ENCODE data around the gene MED16. TPM values are rescaled to one million over a fixed set of nuclear protein-coding genes. Genes with fewer than 3 reads are reported as not detected.

MED16 gene
- total and polyA plus RNA-seq, 10 donors, result 37.0 to 82.1 (median 52.7) TPM

- H3K27me3 ChIP-seq (replicated peaks in 1 of 7), result no peaks in the 10 kb centered on the region
- H3K9me3 ChIP-seq, result no peaks in the 10 kb centered on the region
- peak overlapping the region; percentile 43 to 90 (median 87) for H3K4me3 ChIP-seq
- peaks cover 1 to 79% (median 40%) of the 10 kb centered on the region in 6 donors for H3K4me1 ChIP-seq
- intact Hi-C loops (cut with DNase I; ENCODE audit: low total_unique reads), result loop anchor here (10.0 kb wide), 1 partner anchor 143 kb away; no protein-coding TSS in a partner anchor
- WGBS, 5 donors, result 2 to 47% (median 16%) methylated on average over 3 to 15 of the region's 15 CpGs
- H3K36me3 ChIP-seq, result peaks cover 0 to 37% (median 11%) of the 10 kb centered on the region in 6 donors
- DNase-seq, result no peak
- TF ChIP-seq POLR2A (IDR thresholded peaks at IDR 0.05), result no peak
- no peak for TF ChIP-seq CTCF (IDR thresholded peaks at IDR 0.05 in 8 of 11, conservative IDR thresholded peaks at IDR 0.05 in 3 of 11)
- no peak for TF ChIP-seq POLR2AphosphoS5 (IDR thresholded peaks at IDR 0.05)
- H3K27ac ChIP-seq, result peak overlapping the region in 7 of 8 donors; percentile 87 to 98 (median 95)
Observed at GRCh38 chr19:927351-927779, 34.4 kb upstream of the MED16 start.

- TF ChIP-seq CTCF (IDR thresholded peaks at IDR 0.05 in 8 of 11, conservative IDR thresholded peaks at IDR 0.05 in 3 of 11), result peak in 1 of 11 experiments; percentile 18
- TF ChIP-seq POLR2A (IDR thresholded peaks at IDR 0.05), result no peak
- peak in 2 of 3 donors; percentile 48 to 62 for TF ChIP-seq POLR2AphosphoS5 (IDR thresholded peaks at IDR 0.05)
- intact Hi-C loops (cut with DNase I; ENCODE audit: low total_unique reads), result loop anchor here (10.0 kb wide), 1 partner anchor 142 kb away; no protein-coding TSS in a partner anchor
- Histone ChIP-seq H3K4me1 (peaks cover 0 to 76% (median 36%) of the 10 kb centered on the region in 6 donors), H3K4me3 (peak overlapping the region; percentile 43 to 90 (median 87)), H3K27me3 (replicated peaks in 1 of 7) (no peaks in the 10 kb centered on the region), H3K36me3 (peaks cover 0 to 31% (median 11%) of the 10 kb centered on the region in 6 donors), H3K27ac (peak overlapping the region; percentile 22 to 98 (median 95)), H3K9me3 (no peaks in the 10 kb centered on the region)
- DNase-seq, result peak; percentile 94
- 1 to 2% (median 1%) methylated on average over 46 to 52 of the region's 52 CpGs for WGBS, 5 donors
Observed at GRCh38 chr19:926589-927350, 33.8 kb upstream of the MED16 start.

- Histone ChIP-seq H3K36me3 (peaks cover 0 to 27% (median 11%) of the 10 kb centered on the region in 6 donors), H3K9me3 (no peaks in the 10 kb centered on the region), H3K27me3 (replicated peaks in 1 of 7) (peaks cover 0 to 3% (median 0%) of the 10 kb centered on the region in 7 donors), H3K27ac (peak overlapping the region; percentile 22 to 98 (median 95)), H3K4me3 (peak overlapping the region; percentile 43 to 90 (median 87)), H3K4me1 (peaks cover 0 to 76% (median 40%) of the 10 kb centered on the region in 6 donors)
- 0 to 1% (median 0%) methylated on average over 9 to 21 of the region's 21 CpGs for WGBS, 5 donors
- intact Hi-C loops (cut with DNase I; ENCODE audit: low total_unique reads), result loop anchor here (10.0 kb wide), 1 partner anchor 141 kb away; no protein-coding TSS in a partner anchor
- TF ChIP-seq CTCF (IDR thresholded peaks at IDR 0.05 in 8 of 11, conservative IDR thresholded peaks at IDR 0.05 in 3 of 11) (no peak), POLR2AphosphoS5 (IDR thresholded peaks at IDR 0.05) (no peak), POLR2A (IDR thresholded peaks at IDR 0.05) (no peak)
- DNase-seq, result no peak
Observed at GRCh38 chr19:926323-926588, 33.3 kb upstream of the MED16 start.
